BJ (cell line): ENCODE data around the gene SAMHD1. TPM values are rescaled to one million over a fixed set of nuclear protein-coding genes. Genes with fewer than 3 reads are reported as not detected.

Experiments used
- CTCF ChIA-PET: fragments of 350-600 bp; formaldehyde crosslinking; extraction: SDS; loops from one replicate; lab custom pipeline; 2021; ENCODE audit warnings: antibody characterized with exemption, inconsistent platforms; lab: Yijun Ruan, JAX
- POLR2A ChIA-PET: fragments of 300-600 bp; sonication (Branson Sonifier 250); formaldehyde crosslinking; extraction: SDS; loops from one replicate; lab custom pipeline; 2021; ENCODE audit warnings: antibody characterized with exemption; lab: Charles Lee
- DNase-seq: peaks from one replicate; pipeline ENCODE4 v3.0.0-alpha.2; 2011; ENCODE audit warnings: low read depth
- H3K27me3 ChIP-seq: 2 replicates; pipeline ENCODE4 v1.6.0; 2011; ENCODE audit warnings: low read length; ENCODE audit not compliant: control insufficient read depth, insufficient read depth
- H3K36me3 ChIP-seq: 2 replicates; pipeline ENCODE4 v1.5.1; 2011; ENCODE audit warnings: low read length; ENCODE audit not compliant: control insufficient read depth, insufficient read depth
- H3K4me3 ChIP-seq: 2 replicates; pipeline ENCODE4 v1.5.1; 2011; ENCODE audit warnings: low read depth, mild to moderate bottlenecking, control low read depth, low read length
- polyA plus RNA-seq: library from polyadenylated mRNA; depleted of rRNA; stranded (reverse); fragments of >200 nt; gene quantifications from 2 replicates; pipeline ENCODE4 v1.2.3, GENCODE V29; 2011
- TF ChIP-seq, protein P1 (sequence below): IDR thresholded peaks from 2 replicates; pipeline ENCODE4 v1.5.1; 2011; ENCODE audit warnings: low read depth, mild to moderate bottlenecking, control low read depth, inconsistent platforms, low read length, moderate library complexity; ENCODE audit not compliant: insufficient read depth

The SAMHD1 gene
- polyA plus RNA-seq, 1 experiment = 5.6 TPM

DNA sequence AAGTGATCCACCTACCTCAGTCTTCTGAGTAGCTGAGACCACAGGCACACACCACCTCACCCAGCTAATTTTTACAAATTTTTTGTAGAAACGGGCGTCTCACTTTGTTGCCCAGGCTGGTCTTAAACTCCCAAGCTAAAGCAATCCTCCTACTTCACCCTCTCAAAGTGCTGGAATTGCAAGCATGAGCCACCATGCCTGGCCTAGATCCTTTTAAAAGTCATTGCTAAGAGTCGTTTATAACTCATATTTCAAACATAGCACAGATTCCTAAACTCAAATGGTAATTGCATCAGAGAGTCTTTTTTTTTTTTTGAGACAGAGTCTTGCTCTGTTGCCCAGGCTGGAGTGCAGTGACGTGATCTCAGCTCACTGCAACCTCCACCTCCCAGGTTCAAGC lies 7.7 kb upstream of the SAMHD1 start:
- CTCF ChIA-PET = no interaction called here
- Histone ChIP-seq H3K27me3 (no peaks in the 10 kb centered on the region), H3K4me3 (no peak overlapping the region), H3K36me3 (no peaks in the 10 kb centered on the region)
- DNase-seq = no peak
- POLR2A ChIA-PET = no interaction called here
- TF ChIP-seq, protein P1, sequence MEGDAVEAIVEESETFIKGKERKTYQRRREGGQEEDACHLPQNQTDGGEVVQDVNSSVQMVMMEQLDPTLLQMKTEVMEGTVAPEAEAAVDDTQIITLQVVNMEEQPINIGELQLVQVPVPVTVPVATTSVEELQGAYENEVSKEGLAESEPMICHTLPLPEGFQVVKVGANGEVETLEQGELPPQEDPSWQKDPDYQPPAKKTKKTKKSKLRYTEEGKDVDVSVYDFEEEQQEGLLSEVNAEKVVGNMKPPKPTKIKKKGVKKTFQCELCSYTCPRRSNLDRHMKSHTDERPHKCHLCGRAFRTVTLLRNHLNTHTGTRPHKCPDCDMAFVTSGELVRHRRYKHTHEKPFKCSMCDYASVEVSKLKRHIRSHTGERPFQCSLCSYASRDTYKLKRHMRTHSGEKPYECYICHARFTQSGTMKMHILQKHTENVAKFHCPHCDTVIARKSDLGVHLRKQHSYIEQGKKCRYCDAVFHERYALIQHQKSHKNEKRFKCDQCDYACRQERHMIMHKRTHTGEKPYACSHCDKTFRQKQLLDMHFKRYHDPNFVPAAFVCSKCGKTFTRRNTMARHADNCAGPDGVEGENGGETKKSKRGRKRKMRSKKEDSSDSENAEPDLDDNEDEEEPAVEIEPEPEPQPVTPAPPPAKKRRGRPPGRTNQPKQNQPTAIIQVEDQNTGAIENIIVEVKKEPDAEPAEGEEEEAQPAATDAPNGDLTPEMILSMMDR = no peak

DNA sequence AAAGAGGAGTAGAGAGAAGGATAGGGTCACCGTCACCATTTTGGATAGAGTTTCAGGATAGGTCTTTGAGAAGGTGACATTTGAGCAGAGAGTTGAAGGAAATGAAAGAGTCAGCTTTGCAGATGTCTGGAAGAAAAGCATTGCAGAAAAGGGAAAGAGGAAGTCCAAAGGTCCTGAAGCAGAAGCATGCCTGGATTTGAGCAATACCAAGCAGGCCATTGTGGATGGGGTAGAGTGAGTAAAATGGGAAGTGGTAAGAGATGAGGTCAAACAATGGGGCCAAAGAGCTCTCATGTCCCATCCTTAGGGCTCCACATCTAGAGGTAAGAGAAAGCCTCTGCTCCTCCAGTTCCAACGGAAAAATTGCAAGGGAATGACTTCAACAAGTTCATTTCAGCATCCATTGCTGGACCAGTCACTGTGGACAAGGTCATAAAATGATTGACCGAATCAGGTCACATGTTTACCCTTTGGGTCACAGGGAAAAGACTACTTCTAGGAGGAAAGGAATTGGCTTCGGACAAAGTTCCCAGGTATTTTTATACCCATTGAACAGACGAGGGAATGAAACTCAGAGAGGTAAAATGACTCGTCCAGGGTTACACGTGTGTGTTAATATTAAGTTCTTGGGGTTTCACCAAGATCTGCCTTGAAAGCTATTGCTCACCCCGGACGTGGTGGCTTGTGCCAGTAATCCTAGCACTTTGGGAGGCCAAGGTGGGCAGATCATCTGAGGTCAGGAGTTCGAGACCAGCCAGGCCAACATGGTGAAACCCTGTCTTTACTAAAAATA lies 6.6 kb upstream of the SAMHD1 start:
- POLR2A ChIA-PET = no interaction called here
- Histone ChIP-seq H3K27me3 (no peaks in the 10 kb centered on the region), H3K36me3 (no peaks in the 10 kb centered on the region), H3K4me3 (no peak overlapping the region)
- CTCF ChIA-PET = no interaction called here
- TF ChIP-seq, protein P1 = no peak
- DNase-seq = no peak

DNA sequence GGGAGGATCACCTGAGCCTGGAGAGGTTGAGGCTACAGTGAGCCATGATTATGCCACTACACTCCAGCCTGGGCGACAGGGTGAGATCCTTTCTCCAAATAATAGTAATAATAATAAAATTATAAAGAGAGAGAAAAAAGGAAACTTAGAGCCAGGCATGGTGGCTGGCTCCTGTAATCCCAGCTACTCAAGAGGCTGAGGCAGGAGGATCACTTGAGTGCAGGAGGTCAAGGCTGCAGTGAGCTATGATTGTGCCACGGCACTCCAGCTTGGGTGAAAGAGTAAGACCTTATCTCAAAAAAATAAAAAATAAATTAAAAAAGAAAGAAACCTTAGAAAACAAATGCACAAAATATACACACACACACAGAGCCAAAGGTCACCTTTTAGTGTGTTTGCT lies 5.2 kb upstream of the SAMHD1 start:
- ChIA-PET CTCF (no interaction called here), POLR2A (no interaction called here)
- no peak for DNase-seq
- Histone ChIP-seq H3K4me3 (no peak overlapping the region), H3K27me3 (no peaks in the 10 kb centered on the region), H3K36me3 (no peaks in the 10 kb centered on the region)
- TF ChIP-seq, protein P1 = no peak

DNA sequence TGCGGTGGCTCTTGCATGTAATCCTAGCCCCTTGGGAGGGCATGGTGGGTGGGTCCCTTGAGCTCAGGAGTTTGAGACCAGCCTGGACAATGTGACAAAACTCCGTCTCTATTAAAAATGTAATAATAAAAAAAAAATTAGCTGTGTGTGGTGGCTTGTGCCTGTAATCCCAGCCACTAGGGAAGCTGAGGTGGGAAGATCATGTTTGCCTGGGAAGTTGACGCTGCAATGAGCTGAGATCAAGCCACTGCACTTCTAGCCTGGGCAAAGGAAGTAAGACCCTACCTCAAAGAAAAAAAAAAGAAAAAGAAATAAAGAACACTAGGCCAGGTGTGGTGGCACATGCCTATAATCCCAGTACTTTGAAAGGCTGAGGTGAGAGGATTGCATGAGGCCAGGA lies 4.5 kb upstream of the SAMHD1 start:
- CTCF ChIA-PET = no interaction called here
- POLR2A ChIA-PET = no interaction called here
- no peaks in the 10 kb centered on the region for H3K27me3 ChIP-seq
- H3K4me3 ChIP-seq = no peak overlapping the region
- DNase-seq = no peak
- no peaks in the 10 kb centered on the region for H3K36me3 ChIP-seq
- TF ChIP-seq, protein P1 = no peak

DNA sequence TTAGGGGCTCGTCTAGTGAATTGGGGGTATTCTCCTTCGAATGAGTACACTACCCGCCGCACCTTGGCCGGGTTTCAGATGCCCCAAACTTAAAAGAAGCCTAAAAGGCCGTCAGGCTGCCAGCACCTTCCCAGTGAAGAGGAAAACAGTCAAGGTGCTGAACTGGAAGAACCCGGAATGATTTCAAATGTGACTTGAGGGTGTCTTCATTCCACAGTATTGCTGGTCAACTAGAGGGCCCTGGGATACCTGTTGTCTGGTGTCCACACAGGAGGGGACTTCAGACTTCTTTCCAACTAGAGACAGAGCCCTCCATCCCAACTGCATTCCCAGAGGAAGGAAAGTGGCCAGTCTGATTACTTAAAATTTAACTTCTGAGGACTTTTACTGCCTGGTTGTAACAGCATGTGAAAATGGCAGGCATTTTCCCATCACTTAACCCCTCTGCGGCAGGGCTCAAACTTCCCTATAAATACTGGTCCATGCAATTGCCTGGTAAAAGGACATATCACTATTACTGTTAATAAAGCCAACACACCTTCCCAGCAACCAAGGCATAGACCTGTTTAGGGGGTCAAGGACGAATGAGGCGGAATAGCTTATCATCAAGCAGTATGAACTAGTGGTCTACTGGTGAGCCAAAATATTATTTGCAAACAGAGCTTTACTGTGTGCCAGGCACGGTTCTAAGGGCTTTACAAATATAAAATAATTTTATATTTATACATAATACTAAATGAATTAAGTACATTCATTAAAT lies 651 bp upstream of the SAMHD1 start:
- TF ChIP-seq, protein P1 = no peak
- Histone ChIP-seq H3K27me3 (no peaks in the 10 kb centered on the region), H3K4me3 (peak overlapping the region; percentile 88), H3K36me3 (no peaks in the 10 kb centered on the region)
- ChIA-PET CTCF (no interaction called here), POLR2A (no interaction called here)
- DNase-seq = no peak
